ENCODE measurements around the gene DEFB112. TPM values are rescaled to one million over a fixed set of nuclear protein-coding genes. Genes with fewer than 3 reads are reported as not detected.

Gene DEFB112
- total and polyA plus RNA-seq, 2 experiments from 2014 or later: not detected

DNA sequence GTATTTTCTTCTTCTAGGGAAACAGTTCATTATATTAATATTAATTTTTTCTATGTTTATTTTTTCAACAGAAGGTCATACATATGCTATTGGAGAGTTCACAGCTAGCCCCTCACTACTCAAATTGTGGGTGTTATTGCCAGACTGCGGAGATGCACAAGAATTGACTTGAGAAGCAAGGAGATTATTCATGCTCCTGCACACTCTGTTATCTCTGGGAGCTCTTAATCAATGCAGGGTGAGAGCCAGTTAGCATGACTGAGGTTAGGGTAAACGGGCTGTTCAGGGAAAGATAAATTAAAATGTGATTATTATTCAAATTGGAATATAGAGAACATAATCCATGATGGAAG, 48.9 kb upstream of the DEFB112 start:
- no peaks in the 10 kb centered on the region for H3K79me2 ChIP-seq (replicated peaks; ENCODE audit: insufficient read depth)
- Mint-ChIP-seq H3K4me3 (no peak overlapping the region), H3K4me1 (no peaks in the 10 kb centered on the region; the same call in 2 of the 3 replicates), H3K36me3 (ENCODE audit: low read depth) (no peaks in the 10 kb centered on the region), H3K9me3 (no peaks in the 10 kb centered on the region), H3K27me3 (ENCODE audit: insufficient read depth, low read depth, poor library complexity) (peaks cover 3% of the 10 kb centered on the region), H3K27ac (no peak overlapping the region)
- no peak overlapping the region for H3K4me2 ChIP-seq
- DNase-seq (ENCODE audit: low spot score): no peak
- H3K4me1 ChIP-seq (ENCODE audit: insufficient read depth): no peaks in the 10 kb centered on the region
- no peak overlapping the region for H3K4me3 ChIP-seq
- no peak overlapping the region for H3K27ac ChIP-seq (ENCODE audit: low read depth)
- H3F3A ChIP-seq (replicated peaks; ENCODE audit: low read depth): no peaks in the 10 kb centered on the region
- no peaks in the 10 kb centered on the region for H3K36me3 ChIP-seq (ENCODE audit: insufficient read depth)
- H3K27me3 ChIP-seq (ENCODE audit: insufficient read depth): no peaks in the 10 kb centered on the region
- no peaks in the 10 kb centered on the region for H4K20me1 ChIP-seq (replicated peaks; ENCODE audit: insufficient read depth)
- TF ChIP-seq NANOG (IDR thresholded peaks at IDR 0.05; ENCODE audit: borderline replicate concordance): no peak
- no peak for TF ChIP-seq JUNB (IDR thresholded peaks at IDR 0.05; ENCODE audit: unreplicated experiment)
- TF ChIP-seq POLR2AphosphoS5 (IDR thresholded peaks at IDR 0.05; ENCODE audit: low read depth): no peak
- TF ChIP-seq ZNF331 (CRISPR knock-in tag; IDR thresholded peaks at IDR 0.05; ENCODE audit: low read depth): no peak
- no peak for TF ChIP-seq CREB1 (CRISPR knock-in tag; IDR thresholded peaks at IDR 0.05; ENCODE audit: low read depth)
- TF ChIP-seq STAT1 (IDR thresholded peaks at IDR 0.05; ENCODE audit: unreplicated experiment): no peak
- no peak for TF ChIP-seq ZNF114 (CRISPR knock-in tag; IDR thresholded peaks at IDR 0.05)
- TF ChIP-seq, protein P1, sequence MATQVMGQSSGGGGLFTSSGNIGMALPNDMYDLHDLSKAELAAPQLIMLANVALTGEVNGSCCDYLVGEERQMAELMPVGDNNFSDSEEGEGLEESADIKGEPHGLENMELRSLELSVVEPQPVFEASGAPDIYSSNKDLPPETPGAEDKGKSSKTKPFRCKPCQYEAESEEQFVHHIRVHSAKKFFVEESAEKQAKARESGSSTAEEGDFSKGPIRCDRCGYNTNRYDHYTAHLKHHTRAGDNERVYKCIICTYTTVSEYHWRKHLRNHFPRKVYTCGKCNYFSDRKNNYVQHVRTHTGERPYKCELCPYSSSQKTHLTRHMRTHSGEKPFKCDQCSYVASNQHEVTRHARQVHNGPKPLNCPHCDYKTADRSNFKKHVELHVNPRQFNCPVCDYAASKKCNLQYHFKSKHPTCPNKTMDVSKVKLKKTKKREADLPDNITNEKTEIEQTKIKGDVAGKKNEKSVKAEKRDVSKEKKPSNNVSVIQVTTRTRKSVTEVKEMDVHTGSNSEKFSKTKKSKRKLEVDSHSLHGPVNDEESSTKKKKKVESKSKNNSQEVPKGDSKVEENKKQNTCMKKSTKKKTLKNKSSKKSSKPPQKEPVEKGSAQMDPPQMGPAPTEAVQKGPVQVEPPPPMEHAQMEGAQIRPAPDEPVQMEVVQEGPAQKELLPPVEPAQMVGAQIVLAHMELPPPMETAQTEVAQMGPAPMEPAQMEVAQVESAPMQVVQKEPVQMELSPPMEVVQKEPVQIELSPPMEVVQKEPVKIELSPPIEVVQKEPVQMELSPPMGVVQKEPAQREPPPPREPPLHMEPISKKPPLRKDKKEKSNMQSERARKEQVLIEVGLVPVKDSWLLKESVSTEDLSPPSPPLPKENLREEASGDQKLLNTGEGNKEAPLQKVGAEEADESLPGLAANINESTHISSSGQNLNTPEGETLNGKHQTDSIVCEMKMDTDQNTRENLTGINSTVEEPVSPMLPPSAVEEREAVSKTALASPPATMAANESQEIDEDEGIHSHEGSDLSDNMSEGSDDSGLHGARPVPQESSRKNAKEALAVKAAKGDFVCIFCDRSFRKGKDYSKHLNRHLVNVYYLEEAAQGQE (IDR thresholded peaks at IDR 0.05; ENCODE audit: unreplicated experiment): no peak
- TF ChIP-seq, protein P2, sequence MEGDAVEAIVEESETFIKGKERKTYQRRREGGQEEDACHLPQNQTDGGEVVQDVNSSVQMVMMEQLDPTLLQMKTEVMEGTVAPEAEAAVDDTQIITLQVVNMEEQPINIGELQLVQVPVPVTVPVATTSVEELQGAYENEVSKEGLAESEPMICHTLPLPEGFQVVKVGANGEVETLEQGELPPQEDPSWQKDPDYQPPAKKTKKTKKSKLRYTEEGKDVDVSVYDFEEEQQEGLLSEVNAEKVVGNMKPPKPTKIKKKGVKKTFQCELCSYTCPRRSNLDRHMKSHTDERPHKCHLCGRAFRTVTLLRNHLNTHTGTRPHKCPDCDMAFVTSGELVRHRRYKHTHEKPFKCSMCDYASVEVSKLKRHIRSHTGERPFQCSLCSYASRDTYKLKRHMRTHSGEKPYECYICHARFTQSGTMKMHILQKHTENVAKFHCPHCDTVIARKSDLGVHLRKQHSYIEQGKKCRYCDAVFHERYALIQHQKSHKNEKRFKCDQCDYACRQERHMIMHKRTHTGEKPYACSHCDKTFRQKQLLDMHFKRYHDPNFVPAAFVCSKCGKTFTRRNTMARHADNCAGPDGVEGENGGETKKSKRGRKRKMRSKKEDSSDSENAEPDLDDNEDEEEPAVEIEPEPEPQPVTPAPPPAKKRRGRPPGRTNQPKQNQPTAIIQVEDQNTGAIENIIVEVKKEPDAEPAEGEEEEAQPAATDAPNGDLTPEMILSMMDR (conservative IDR thresholded peaks at IDR 0.05; ENCODE audit: low read depth in 2 of 2): no peak
- no peak for TF ChIP-seq EZH2 (IDR thresholded peaks at IDR 0.05; ENCODE audit: low read depth, unreplicated experiment)
- TF ChIP-seq, protein P3, sequence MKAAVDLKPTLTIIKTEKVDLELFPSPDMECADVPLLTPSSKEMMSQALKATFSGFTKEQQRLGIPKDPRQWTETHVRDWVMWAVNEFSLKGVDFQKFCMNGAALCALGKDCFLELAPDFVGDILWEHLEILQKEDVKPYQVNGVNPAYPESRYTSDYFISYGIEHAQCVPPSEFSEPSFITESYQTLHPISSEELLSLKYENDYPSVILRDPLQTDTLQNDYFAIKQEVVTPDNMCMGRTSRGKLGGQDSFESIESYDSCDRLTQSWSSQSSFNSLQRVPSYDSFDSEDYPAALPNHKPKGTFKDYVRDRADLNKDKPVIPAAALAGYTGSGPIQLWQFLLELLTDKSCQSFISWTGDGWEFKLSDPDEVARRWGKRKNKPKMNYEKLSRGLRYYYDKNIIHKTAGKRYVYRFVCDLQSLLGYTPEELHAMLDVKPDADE (IDR thresholded peaks at IDR 0.05): no peak
- TF ChIP-seq, protein P4, sequence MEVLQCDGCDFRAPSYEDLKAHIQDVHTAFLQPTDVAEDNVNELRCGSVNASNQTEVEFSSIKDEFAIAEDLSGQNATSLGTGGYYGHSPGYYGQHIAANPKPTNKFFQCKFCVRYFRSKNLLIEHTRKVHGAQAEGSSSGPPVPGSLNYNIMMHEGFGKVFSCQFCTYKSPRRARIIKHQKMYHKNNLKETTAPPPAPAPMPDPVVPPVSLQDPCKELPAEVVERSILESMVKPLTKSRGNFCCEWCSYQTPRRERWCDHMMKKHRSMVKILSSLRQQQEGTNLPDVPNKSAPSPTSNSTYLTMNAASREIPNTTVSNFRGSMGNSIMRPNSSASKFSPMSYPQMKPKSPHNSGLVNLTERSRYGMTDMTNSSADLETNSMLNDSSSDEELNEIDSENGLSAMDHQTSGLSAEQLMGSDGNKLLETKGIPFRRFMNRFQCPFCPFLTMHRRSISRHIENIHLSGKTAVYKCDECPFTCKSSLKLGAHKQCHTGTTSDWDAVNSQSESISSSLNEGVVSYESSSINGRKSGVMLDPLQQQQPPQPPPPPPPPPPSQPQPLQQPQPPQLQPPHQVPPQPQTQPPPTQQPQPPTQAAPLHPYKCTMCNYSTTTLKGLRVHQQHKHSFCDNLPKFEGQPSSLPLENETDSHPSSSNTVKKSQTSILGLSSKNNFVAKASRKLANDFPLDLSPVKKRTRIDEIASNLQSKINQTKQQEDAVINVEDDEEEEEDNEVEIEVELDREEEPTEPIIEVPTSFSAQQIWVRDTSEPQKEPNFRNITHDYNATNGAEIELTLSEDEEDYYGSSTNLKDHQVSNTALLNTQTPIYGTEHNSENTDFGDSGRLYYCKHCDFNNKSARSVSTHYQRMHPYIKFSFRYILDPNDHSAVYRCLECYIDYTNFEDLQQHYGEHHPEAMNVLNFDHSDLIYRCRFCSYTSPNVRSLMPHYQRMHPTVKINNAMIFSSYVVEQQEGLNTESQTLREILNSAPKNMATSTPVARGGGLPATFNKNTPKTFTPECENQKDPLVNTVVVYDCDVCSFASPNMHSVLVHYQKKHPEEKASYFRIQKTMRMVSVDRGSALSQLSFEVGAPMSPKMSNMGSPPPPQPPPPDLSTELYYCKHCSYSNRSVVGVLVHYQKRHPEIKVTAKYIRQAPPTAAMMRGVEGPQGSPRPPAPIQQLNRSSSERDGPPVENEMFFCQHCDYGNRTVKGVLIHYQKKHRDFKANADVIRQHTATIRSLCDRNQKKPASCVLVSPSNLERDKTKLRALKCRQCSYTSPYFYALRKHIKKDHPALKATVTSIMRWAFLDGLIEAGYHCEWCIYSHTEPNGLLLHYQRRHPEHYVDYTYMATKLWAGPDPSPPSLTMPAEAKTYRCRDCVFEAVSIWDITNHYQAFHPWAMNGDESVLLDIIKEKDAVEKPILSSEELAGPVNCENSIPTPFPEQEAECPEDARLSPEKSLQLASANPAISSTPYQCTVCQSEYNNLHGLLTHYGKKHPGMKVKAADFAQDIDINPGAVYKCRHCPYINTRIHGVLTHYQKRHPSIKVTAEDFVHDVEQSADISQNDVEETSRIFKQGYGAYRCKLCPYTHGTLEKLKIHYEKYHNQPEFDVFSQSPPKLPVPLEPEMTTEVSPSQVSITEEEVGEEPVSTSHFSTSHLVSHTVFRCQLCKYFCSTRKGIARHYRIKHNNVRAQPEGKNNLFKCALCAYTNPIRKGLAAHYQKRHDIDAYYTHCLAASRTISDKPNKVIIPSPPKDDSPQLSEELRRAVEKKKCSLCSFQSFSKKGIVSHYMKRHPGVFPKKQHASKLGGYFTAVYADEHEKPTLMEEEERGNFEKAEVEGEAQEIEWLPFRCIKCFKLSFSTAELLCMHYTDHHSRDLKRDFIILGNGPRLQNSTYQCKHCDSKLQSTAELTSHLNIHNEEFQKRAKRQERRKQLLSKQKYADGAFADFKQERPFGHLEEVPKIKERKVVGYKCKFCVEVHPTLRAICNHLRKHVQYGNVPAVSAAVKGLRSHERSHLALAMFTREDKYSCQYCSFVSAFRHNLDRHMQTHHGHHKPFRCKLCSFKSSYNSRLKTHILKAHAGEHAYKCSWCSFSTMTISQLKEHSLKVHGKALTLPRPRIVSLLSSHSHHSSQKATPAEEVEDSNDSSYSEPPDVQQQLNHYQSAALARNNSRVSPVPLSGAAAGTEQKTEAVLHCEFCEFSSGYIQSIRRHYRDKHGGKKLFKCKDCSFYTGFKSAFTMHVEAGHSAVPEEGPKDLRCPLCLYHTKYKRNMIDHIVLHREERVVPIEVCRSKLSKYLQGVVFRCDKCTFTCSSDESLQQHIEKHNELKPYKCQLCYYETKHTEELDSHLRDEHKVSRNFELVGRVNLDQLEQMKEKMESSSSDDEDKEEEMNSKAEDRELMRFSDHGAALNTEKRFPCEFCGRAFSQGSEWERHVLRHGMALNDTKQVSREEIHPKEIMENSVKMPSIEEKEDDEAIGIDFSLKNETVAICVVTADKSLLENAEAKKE (CRISPR knock-in tag; IDR thresholded peaks at IDR 0.05): no peak
- TF ChIP-seq EZH2phosphoT487 (IDR thresholded peaks at IDR 0.05; ENCODE audit: unreplicated experiment): no peak
- ATAC-seq: no peak
- H2AFZ ChIP-seq: no peak overlapping the region
- no peaks in the 10 kb centered on the region; the same call in 1 of the 2 replicates for H3K9me2 ChIP-seq (ENCODE audit: insufficient read depth)

Data from GM23338 (cell line).